HEK293 (cell line): ENCODE data around the gene GLCCI1.

Experiments
- CTCF ChIA-PET: fragments of 350-600 bp; formaldehyde crosslinking; extraction: SDS; loops from one replicate; lab custom pipeline; 2021; ENCODE audit warnings: antibody characterized with exemption; lab: Yijun Ruan, JAX
- POLR2A ChIA-PET: fragments of 300-600 bp; formaldehyde crosslinking; extraction: SDS; loops from one replicate; lab custom pipeline; 2020; ENCODE audit warnings: antibody characterized with exemption, inconsistent platforms; lab: Yijun Ruan, JAX
- H3K27ac ChIP-seq: fragments of 200-500 bp; sonication (Bioruptor generic); 2 replicates; pipeline ENCODE4 v1.5.1; 2014; ENCODE audit warnings: low read depth, low read length, control low read depth, inconsistent platforms; ENCODE audit errors: extremely low read depth
- H3K36me3 ChIP-seq, 2 experiments: fragments of 200-500 bp in 1 of 2; sonication (Bioruptor generic) in 1 of 2; 1 replicate in 1 of 2; 2 replicates in 1 of 2; pipeline ENCODE4 v1.5.1; 2014 to 2017; ENCODE audit warnings: inconsistent platforms in 2 of 2, low read length in 2 of 2; ENCODE audit not compliant: control insufficient read depth in 2 of 2, insufficient read depth in 1 of 2
- H3K4me1 ChIP-seq: fragments of 200-500 bp; sonication (Bioruptor generic); 2 replicates; pipeline ENCODE4 v1.5.1; 2014; ENCODE audit warnings: mild to moderate bottlenecking, low read length, inconsistent platforms; ENCODE audit not compliant: control insufficient read depth, insufficient read depth
- H3K4me3 ChIP-seq: 2 replicates; pipeline ENCODE4 v1.5.1; 2011; ENCODE audit warnings: low read depth, mild to moderate bottlenecking, control low read depth, low read length, moderate library complexity
- H3K9me3 ChIP-seq: fragments of 200-500 bp; sonication (Bioruptor generic); 2 replicates; pipeline ENCODE4 v1.5.1; 2014; ENCODE audit warnings: low read depth, low read length, inconsistent platforms; ENCODE audit not compliant: control insufficient read depth, insufficient read depth
- KLF9 ChIP-seq: fragments of 450-650 bp; formaldehyde crosslinking; IDR thresholded peaks from 2 replicates; pipeline ENCODE4 v1.5.1; 2016; ENCODE audit warnings: missing biosample characterization, missing genetic modification characterization, low read depth
- RBAK ChIP-seq: fragments of 450-650 bp; formaldehyde crosslinking; IDR thresholded peaks from 2 replicates; pipeline ENCODE4 v1.5.1; 2016; ENCODE audit warnings: missing biosample characterization, missing genetic modification characterization
- SCRT1 ChIP-seq: fragments of 450-650 bp; formaldehyde crosslinking; IDR thresholded peaks from 2 replicates; pipeline ENCODE4 v1.5.1; 2016; ENCODE audit warnings: missing biosample characterization, missing genetic modification characterization, borderline replicate concordance
- SP2 ChIP-seq: fragments of 450-650 bp; formaldehyde crosslinking; IDR thresholded peaks from 2 replicates; pipeline ENCODE4 v1.5.1; 2016; ENCODE audit warnings: missing biosample characterization, missing genetic modification characterization
- ZBTB20 ChIP-seq: fragments of 450-650 bp; formaldehyde crosslinking; IDR thresholded peaks from 2 replicates; pipeline ENCODE4 v1.5.1; 2016; ENCODE audit warnings: missing biosample characterization, missing genetic modification characterization
- ZFP3 ChIP-seq: fragments of 450-650 bp; formaldehyde crosslinking; IDR thresholded peaks from 2 replicates; pipeline ENCODE4 v1.5.1; 2016; ENCODE audit warnings: low read depth, missing biosample characterization, missing genetic modification characterization
- ZNF221 ChIP-seq: fragments of 450-650 bp; formaldehyde crosslinking; IDR thresholded peaks from 2 replicates; pipeline ENCODE4 v1.5.1; 2017; ENCODE audit warnings: missing biosample characterization, missing genetic modification characterization, borderline replicate concordance
- ZNF404 ChIP-seq: fragments of 450-650 bp; formaldehyde crosslinking; IDR thresholded peaks from 2 replicates; pipeline ENCODE4 v1.5.1; 2017; ENCODE audit warnings: missing biosample characterization, missing genetic modification characterization
- ZNF514 ChIP-seq: fragments of 450-650 bp; formaldehyde crosslinking; IDR thresholded peaks from 2 replicates; pipeline ENCODE4 v1.5.1; 2016; ENCODE audit warnings: missing biosample characterization, missing genetic modification characterization
- ZNF521 ChIP-seq: fragments of 450-650 bp; formaldehyde crosslinking; IDR thresholded peaks from 2 replicates; pipeline ENCODE4 v1.5.1; 2017; ENCODE audit warnings: missing biosample characterization, mild to moderate bottlenecking, missing genetic modification characterization
- ZNF561 ChIP-seq: fragments of 450-650 bp; IDR thresholded peaks from 2 replicates; pipeline ENCODE4 v1.5.1; 2018; ENCODE audit warnings: missing biosample characterization, missing genetic modification characterization, borderline replicate concordance
- ZNF571 ChIP-seq: fragments of 450-650 bp; formaldehyde crosslinking; IDR thresholded peaks from 2 replicates; pipeline ENCODE4 v1.5.0; 2017; ENCODE audit warnings: missing biosample characterization, missing genetic modification characterization
- ZNF585B ChIP-seq: fragments of 450-650 bp; formaldehyde crosslinking; IDR thresholded peaks from 2 replicates; pipeline ENCODE4 v1.5.1; 2016; ENCODE audit warnings: missing biosample characterization, missing genetic modification characterization
- ZNF621 ChIP-seq: fragments of 450-650 bp; formaldehyde crosslinking; IDR thresholded peaks from 2 replicates; pipeline ENCODE4 v1.5.1; 2017; ENCODE audit warnings: missing biosample characterization, missing genetic modification characterization
- ZNF692 ChIP-seq: fragments of 450-650 bp; formaldehyde crosslinking; IDR thresholded peaks from 2 replicates; pipeline ENCODE4 v1.5.1; 2016; ENCODE audit warnings: missing biosample characterization, missing genetic modification characterization
- TF ChIP-seq, protein P1 (sequence below): fragments of 450-650 bp; formaldehyde crosslinking; IDR thresholded peaks from 2 replicates; pipeline ENCODE4 v1.5.1; 2017; ENCODE audit warnings: missing biosample characterization, missing genetic modification characterization
- TF ChIP-seq, protein P2 (sequence below): fragments of 450-650 bp; formaldehyde crosslinking; IDR thresholded peaks from 2 replicates; pipeline ENCODE4 v1.5.1; 2016; ENCODE audit warnings: missing biosample characterization, missing genetic modification characterization

GLCCI1 gene

DNA sequence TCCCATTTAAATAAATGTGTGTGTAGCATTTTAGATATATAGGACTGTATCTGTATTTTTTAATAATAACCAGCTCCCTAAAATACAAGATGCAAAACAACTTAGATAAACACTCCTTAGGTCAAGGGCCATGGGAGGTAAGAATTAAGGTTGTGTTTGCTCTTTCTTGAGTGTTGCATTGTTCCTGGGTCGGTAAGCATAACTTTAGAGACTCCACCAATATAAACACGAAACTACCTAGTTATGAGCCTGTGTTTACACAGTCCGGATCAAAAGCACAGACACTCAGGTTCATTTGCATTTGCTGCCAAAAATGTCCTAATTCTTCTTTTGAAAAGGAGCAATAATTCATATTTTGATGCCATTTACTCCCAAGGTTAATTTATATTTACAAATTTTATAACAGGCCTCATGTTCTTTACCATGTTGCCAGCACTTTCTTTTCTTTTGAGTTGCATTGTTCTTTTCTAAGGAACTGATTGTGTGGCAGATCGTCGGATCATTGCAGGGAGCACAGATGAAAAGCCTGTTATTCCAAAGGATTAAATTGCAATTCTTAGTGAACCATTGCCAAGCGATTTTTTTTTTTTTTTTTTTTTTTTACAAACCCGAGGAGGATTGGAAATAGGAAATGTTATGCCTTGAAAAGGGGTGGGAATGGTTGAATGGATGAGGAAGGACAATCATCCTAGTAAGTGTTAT lies 45.8 kb upstream of the GLCCI1 start (continued):
- no peak for TF ChIP-seq ZBTB20 (tag by site-specific recombination)
- TF ChIP-seq SP2 (tag by site-specific recombination), result no peak
- no peak for TF ChIP-seq RBAK (tag by site-specific recombination)
- TF ChIP-seq ZNF561 (tag by site-specific recombination), result no peak
- TF ChIP-seq ZNF585B (tag by site-specific recombination), result no peak
- TF ChIP-seq ZNF514 (tag by site-specific recombination), result no peak
- no peak for TF ChIP-seq ZFP3
- TF ChIP-seq, protein P1, sequence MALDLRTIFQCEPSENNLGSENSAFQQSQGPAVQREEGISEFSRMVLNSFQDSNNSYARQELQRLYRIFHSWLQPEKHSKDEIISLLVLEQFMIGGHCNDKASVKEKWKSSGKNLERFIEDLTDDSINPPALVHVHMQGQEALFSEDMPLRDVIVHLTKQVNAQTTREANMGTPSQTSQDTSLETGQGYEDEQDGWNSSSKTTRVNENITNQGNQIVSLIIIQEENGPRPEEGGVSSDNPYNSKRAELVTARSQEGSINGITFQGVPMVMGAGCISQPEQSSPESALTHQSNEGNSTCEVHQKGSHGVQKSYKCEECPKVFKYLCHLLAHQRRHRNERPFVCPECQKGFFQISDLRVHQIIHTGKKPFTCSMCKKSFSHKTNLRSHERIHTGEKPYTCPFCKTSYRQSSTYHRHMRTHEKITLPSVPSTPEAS, result no peak
- TF ChIP-seq ZNF621 (tag by site-specific recombination), result no peak
- no peak for TF ChIP-seq SCRT1 (tag by site-specific recombination)
- no peak for TF ChIP-seq ZNF571 (tag by site-specific recombination)
- no peak for TF ChIP-seq ZNF521 (tag by site-specific recombination)
- TF ChIP-seq, protein P2, sequence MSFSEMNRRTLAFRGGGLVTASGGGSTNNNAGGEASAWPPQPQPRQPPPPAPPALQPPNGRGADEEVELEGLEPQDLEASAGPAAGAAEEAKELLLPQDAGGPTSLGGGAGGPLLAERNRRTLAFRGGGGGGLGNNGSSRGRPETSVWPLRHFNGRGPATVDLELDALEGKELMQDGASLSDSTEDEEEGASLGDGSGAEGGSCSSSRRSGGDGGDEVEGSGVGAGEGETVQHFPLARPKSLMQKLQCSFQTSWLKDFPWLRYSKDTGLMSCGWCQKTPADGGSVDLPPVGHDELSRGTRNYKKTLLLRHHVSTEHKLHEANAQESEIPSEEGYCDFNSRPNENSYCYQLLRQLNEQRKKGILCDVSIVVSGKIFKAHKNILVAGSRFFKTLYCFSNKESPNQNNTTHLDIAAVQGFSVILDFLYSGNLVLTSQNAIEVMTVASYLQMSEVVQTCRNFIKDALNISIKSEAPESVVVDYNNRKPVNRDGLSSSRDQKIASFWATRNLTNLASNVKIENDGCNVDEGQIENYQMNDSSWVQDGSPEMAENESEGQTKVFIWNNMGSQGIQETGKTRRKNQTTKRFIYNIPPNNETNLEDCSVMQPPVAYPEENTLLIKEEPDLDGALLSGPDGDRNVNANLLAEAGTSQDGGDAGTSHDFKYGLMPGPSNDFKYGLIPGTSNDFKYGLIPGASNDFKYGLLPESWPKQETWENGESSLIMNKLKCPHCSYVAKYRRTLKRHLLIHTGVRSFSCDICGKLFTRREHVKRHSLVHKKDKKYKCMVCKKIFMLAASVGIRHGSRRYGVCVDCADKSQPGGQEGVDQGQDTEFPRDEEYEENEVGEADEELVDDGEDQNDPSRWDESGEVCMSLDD (tag by site-specific recombination), result no peak

- no peaks in the 10 kb centered on the region for H3K36me3 ChIP-seq
- no peaks in the 10 kb centered on the region for H3K9me3 ChIP-seq
- peaks cover 9% of the 10 kb centered on the region for H3K4me1 ChIP-seq
- no peak overlapping the region for H3K4me3 ChIP-seq
- ChIA-PET POLR2A (no interaction called here), CTCF (no interaction called here)
- no peak for TF ChIP-seq ZNF404 (tag by site-specific recombination)
- no peak overlapping the region for H3K27ac ChIP-seq
These were observed 44.8 kb upstream of the GLCCI1 start for GRCh38 chr7:7923818-7924217.

GRCh38 chr7:7924303-7924702 lies 44.3 kb upstream of the GLCCI1 start:
- Histone ChIP-seq H3K27ac (no peak overlapping the region), H3K4me1 (peaks cover 9% of the 10 kb centered on the region), H3K4me3 (no peak overlapping the region), H3K9me3 (no peaks in the 10 kb centered on the region), H3K36me3 (no peaks in the 10 kb centered on the region)
- ChIA-PET POLR2A (no interaction called here), CTCF (no interaction called here)
- TF ChIP-seq ZNF221 (tag by site-specific recombination) (no peak), KLF9 (tag by site-specific recombination) (no peak), ZNF692 (tag by site-specific recombination) (no peak), SP2 (tag by site-specific recombination) (no peak)
